K562 (cell line): Measurements from ENCODE around the gene FTO. TPM values are rescaled to one million over a fixed set of nuclear protein-coding genes. Genes with fewer than 3 reads are reported as not detected.

Experiments used
- ARID2 ChIP-seq: fragments of 450-650 bp; IDR thresholded peaks from 2 replicates; pipeline ENCODE4 v1.6.1; 2017; ENCODE audit warnings: antibody characterized with exemption, mild to moderate bottlenecking
- HDAC3 ChIP-seq: fragments of 450-650 bp; IDR thresholded peaks from 2 replicates; pipeline ENCODE4 v1.6.1; 2018; ENCODE audit warnings: borderline replicate concordance, mild to moderate bottlenecking, moderate library complexity; ENCODE audit not compliant: partially characterized antibody
- HEY1 ChIP-seq: fragments of 250-450 bp; sonication (Bioruptor Pico); IDR thresholded peaks from 2 replicates; pipeline ENCODE4 v1.5.0; 2020; ENCODE audit warnings: mild to moderate bottlenecking, moderate library complexity, borderline replicate concordance
- SP2 ChIP-seq: IDR thresholded peaks from 2 replicates; pipeline ENCODE4 v1.6.1; 2011; ENCODE audit warnings: mild to moderate bottlenecking, low read depth, low read length, moderate library complexity; ENCODE audit not compliant: poor library complexity, severe bottlenecking; ENCODE audit errors: extremely low read depth
- polyA plus RNA-seq, 8 experiments: library from polyadenylated mRNA; depleted of rRNA in 4 of 8; stranded (reverse) in 5 of 8; unstranded in 3 of 8; fragments of >200 nt; fragmentation: Nextera tagmentation in 2 of 8; fragmentation: Illumina TruSeq in 1 of 8; extraction: Ambion mirVana in 2 of 8; extraction: Trizol in 1 of 8; gene quantifications; 2 replicates each; pipeline versions ENCODE4 v1.2.1 to v1.2.3, GENCODE V29; 2011 to 2014; ENCODE audit warnings: inconsistent platforms in 1 of 8, missing spikeins in 1 of 8
- total RNA-seq, 7 experiments: library from RNA; depleted of rRNA in 6 of 7; stranded (reverse); fragments of >200 nt in 6 of 7; fragmentation: Illumina TruSeq in 2 of 7; extraction: Trizol in 2 of 7; gene quantifications; 2 replicates each; pipeline versions ENCODE4 v1.2.1 to v1.2.3, GENCODE V29; 2011 to 2021; ENCODE audit warnings: low replicate concordance in 1 of 7
- TF ChIP-seq, protein P1 (sequence below), 2 experiments: fragments of 450-650 bp; IDR thresholded peaks; 2 replicates each; pipeline ENCODE4 v1.6.1; 2016; ENCODE audit warnings: mild to moderate bottlenecking in 2 of 2, borderline replicate concordance in 1 of 2, low read depth in 1 of 2, moderate library complexity in 1 of 2
- TF ChIP-seq, protein P2 (sequence below): sonication (generic); formaldehyde crosslinking; IDR thresholded peaks from 2 replicates; pipeline ENCODE4 v1.8.0; 2022; ENCODE audit warnings: mild to moderate bottlenecking, low read depth, missing genetic modification reagents
- TF ChIP-seq, protein P3 (sequence below): fragments of 250-450 bp; sonication (Bioruptor Pico); IDR thresholded peaks from 2 replicates; pipeline ENCODE4 v1.5.0; 2020; ENCODE audit warnings: mild to moderate bottlenecking
- TF ChIP-seq, protein P4 (sequence below): fragments of 450-650 bp; IDR thresholded peaks from 2 replicates; pipeline ENCODE4 v1.6.1; 2017; ENCODE audit warnings: antibody characterized with exemption, mild to moderate bottlenecking
- TF ChIP-seq, protein P5 (sequence below): fragments of 450-650 bp; IDR thresholded peaks from 2 replicates; pipeline ENCODE4 v1.6.1; 2016; ENCODE audit warnings: borderline replicate concordance

FTO gene
- total and polyA plus RNA-seq, 9 of the 15 experiments (the other 6 are each of a cell fraction or from before 2014, with no cell fraction given): 11.3 to 27.7 (median 25.5) TPM

DNA sequence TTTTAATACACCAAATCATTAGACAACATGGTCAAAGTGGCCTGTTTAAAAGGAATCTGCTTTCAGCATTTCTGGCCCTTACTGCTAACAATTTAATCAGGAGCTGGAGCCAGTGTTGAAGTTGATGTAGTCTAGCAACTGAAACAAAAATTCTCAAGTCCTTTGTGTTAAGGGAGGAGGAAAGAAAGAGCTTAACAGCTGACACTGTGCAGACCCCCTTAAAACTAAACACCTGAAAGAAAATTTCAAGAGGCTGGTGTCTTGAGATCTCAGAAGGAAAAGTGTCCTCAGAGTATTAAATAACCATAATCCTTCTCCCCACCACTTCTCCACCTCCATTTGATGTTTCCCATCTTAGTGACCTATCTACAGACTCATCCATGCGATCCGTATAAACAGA lies 232.1 kb downstream of the FTO start (continued):
- TF ChIP-seq, protein P1, sequence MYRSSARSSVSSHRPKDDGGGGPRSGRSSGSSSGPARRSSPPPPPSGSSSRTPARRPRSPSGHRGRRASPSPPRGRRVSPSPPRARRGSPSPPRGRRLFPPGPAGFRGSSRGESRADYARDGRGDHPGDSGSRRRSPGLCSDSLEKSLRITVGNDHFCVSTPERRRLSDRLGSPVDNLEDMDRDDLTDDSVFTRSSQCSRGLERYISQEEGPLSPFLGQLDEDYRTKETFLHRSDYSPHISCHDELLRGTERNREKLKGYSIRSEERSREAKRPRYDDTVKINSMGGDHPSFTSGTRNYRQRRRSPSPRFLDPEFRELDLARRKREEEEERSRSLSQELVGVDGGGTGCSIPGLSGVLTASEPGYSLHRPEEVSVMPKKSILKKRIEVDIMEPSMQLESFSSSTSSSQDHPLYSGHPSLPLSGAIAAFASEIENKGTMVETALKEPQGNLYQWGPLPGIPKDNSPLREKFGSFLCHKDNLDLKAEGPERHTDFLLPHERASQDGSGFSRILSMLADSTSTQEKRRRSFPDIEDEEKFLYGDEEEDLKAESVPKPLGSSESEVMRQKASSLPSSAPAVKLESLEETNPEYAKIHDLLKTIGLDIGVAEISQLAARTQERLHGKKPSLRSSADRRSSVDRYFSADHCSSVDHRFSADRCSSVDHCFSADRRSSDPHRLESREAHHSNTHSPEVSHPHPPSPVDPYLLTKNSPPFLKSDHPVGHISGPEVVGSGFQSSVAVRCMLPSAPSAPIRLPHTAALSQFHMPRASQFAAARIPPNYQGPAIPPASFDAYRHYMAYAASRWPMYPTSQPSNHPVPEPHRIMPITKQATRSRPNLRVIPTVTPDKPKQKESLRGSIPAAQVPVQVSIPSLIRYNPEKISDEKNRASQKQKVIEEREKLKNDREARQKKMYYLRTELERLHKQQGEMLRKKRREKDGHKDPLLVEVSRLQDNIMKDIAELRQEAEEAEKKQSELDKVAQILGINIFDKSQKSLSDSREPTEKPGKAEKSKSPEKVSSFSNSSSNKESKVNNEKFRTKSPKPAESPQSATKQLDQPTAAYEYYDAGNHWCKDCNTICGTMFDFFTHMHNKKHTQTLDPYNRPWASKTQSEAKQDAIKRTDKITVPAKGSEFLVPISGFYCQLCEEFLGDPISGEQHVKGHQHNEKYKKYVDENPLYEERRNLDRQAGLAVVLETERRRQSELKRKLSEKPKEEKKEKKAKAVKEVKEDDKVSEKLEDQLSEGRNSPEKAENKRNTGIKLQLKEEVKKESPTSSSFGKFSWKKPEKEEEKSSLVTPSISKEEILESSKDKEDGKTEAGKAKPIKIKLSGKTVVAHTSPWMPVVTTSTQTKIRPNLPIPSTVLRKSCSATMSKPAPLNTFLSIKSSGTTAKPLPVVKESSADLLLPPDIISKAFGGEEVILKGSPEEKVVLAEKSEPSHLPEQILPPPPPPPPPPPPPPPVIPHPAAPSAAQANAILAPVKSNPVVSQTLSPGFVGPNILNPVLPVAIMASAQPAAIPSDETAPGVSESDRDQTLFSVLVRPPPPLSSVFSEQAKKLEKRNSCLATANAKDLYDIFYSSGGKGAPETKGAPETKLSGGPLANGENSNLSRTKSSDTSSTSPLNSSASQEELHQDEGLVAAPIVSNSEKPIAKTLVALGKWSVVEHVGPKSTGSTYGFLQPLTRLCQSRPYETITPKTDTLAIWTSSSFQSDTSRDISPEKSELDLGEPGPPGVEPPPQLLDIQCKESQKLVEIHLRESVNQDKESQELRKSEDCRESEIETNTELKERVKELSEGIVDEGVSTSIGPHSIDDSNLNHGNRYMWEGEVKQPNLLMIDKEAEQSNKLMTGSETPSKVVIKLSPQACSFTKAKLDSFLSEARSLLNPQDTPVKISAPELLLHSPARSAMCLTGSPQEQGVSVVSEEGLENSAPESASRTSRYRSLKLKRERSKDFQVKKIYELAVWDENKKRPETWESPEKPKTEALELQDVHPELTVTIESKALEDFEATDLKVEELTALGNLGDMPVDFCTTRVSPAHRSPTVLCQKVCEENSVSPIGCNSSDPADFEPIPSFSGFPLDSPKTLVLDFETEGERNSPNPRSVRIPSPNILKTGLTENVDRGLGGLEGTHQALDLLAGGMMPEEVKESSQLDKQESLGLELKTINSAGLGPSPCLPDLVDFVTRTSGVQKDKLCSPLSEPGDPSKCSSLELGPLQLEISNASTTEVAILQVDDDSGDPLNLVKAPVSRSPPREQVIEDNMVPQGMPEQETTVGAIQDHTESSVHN (IDR thresholded peaks at IDR 0.05; ENCODE audit: borderline replicate concordance in 1 of 2, low read depth in 1 of 2): no peak
- TF ChIP-seq, protein P2, sequence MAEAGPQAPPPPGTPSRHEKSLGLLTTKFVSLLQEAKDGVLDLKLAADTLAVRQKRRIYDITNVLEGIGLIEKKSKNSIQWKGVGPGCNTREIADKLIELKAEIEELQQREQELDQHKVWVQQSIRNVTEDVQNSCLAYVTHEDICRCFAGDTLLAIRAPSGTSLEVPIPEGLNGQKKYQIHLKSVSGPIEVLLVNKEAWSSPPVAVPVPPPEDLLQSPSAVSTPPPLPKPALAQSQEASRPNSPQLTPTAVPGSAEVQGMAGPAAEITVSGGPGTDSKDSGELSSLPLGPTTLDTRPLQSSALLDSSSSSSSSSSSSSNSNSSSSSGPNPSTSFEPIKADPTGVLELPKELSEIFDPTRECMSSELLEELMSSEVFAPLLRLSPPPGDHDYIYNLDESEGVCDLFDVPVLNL (CRISPR knock-in tag): no peak
- TF ChIP-seq SP2 (no peak), HDAC3 (no peak), HEY1 (no peak), ARID2 (no peak)
- TF ChIP-seq, protein P3, sequence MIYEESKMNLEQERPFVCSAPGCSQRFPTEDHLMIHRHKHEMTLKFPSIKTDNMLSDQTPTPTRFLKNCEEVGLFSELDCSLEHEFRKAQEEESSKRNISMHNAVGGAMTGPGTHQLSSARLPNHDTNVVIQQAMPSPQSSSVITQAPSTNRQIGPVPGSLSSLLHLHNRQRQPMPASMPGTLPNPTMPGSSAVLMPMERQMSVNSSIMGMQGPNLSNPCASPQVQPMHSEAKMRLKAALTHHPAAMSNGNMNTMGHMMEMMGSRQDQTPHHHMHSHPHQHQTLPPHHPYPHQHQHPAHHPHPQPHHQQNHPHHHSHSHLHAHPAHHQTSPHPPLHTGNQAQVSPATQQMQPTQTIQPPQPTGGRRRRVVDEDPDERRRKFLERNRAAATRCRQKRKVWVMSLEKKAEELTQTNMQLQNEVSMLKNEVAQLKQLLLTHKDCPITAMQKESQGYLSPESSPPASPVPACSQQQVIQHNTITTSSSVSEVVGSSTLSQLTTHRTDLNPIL: no peak
- TF ChIP-seq, protein P4, sequence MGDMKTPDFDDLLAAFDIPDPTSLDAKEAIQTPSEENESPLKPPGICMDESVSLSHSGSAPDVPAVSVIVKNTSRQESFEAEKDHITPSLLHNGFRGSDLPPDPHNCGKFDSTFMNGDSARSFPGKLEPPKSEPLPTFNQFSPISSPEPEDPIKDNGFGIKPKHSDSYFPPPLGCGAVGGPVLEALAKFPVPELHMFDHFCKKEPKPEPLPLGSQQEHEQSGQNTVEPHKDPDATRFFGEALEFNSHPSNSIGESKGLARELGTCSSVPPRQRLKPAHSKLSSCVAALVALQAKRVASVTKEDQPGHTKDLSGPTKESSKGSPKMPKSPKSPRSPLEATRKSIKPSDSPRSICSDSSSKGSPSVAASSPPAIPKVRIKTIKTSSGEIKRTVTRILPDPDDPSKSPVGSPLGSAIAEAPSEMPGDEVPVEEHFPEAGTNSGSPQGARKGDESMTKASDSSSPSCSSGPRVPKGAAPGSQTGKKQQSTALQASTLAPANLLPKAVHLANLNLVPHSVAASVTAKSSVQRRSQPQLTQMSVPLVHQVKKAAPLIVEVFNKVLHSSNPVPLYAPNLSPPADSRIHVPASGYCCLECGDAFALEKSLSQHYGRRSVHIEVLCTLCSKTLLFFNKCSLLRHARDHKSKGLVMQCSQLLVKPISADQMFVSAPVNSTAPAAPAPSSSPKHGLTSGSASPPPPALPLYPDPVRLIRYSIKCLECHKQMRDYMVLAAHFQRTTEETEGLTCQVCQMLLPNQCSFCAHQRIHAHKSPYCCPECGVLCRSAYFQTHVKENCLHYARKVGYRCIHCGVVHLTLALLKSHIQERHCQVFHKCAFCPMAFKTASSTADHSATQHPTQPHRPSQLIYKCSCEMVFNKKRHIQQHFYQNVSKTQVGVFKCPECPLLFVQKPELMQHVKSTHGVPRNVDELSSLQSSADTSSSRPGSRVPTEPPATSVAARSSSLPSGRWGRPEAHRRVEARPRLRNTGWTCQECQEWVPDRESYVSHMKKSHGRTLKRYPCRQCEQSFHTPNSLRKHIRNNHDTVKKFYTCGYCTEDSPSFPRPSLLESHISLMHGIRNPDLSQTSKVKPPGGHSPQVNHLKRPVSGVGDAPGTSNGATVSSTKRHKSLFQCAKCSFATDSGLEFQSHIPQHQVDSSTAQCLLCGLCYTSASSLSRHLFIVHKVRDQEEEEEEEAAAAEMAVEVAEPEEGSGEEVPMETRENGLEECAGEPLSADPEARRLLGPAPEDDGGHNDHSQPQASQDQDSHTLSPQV: no peak
- TF ChIP-seq, protein P5, sequence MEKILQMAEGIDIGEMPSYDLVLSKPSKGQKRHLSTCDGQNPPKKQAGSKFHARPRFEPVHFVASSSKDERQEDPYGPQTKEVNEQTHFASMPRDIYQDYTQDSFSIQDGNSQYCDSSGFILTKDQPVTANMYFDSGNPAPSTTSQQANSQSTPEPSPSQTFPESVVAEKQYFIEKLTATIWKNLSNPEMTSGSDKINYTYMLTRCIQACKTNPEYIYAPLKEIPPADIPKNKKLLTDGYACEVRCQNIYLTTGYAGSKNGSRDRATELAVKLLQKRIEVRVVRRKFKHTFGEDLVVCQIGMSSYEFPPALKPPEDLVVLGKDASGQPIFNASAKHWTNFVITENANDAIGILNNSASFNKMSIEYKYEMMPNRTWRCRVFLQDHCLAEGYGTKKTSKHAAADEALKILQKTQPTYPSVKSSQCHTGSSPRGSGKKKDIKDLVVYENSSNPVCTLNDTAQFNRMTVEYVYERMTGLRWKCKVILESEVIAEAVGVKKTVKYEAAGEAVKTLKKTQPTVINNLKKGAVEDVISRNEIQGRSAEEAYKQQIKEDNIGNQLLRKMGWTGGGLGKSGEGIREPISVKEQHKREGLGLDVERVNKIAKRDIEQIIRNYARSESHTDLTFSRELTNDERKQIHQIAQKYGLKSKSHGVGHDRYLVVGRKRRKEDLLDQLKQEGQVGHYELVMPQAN: no peak
